Gastrocnemius medialis (tissue), 4 donors: Measurements from ENCODE around the gene TOPORS.

Source experiments
- CTCF ChIP-seq, 5 experiments: fragments of 450-650 bp in 3 of 5; fragments of 200-600 bp in 2 of 5; sonication (generic) in 2 of 5; IDR thresholded peaks in 4 of 5; conservative IDR thresholded peaks in 1 of 5; 1 replicate in 4 of 5; 2 replicates in 1 of 5; pipeline ENCODE4 v1.5.1; 2016 to 2019; ENCODE audit warnings: antibody characterized with exemption in 5 of 5, mild to moderate bottlenecking in 3 of 5, moderate library complexity in 3 of 5
- POLR2A ChIP-seq, 2 donors: fragments of 450-650 bp; IDR thresholded peaks; one replicate each; pipeline ENCODE4 v1.6.1; 2017; ENCODE audit warnings: antibody characterized with exemption in 2 of 2, mild to moderate bottlenecking in 2 of 2, moderate library complexity in 2 of 2

DNA sequence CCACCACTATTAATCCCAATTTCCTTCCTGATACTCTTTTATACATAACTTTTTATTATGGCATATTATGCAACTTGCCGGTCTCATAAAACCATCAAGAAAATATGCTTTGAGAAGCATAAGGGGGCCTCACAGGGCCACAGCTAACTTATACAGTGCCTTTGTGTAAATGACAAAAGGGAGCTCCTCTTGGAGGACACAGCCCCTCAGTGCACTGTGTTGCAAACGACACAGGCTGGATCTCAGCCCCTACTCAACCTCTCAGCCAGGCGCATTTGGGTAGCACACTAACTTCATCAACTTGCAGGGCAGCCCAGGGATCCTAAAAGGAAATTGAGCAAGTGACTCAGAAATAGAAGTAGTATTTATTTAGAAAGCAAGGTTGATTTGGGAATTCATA, 61.8 kb downstream of the TOPORS start:
- TF ChIP-seq POLR2A (IDR thresholded peaks at IDR 0.05) (no peak), CTCF (IDR thresholded peaks at IDR 0.05 in 4 of 5, conservative IDR thresholded peaks at IDR 0.05 in 1 of 5) (no peak)
